Measurements from ENCODE around the gene MAL.

DNA sequence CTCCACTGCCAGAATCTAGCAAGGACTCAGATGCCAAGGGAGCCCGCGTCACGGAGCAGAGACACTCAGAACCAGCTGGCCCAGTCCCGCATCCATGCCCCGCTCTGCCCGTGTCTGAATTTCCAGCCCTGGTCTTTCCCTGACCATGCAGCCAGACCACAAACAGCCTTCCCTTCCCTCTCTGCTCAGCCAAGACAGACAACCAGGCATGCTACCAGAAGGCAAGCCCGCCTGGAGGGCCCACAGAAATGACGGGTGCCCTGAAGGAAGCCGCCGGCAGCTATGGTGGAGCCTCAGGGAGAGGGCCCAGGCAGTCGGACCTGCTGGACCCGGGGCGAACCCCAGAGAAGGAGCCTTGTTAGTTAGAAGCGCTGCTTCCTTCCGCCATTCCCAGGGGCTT lies 45.1 kb upstream of the MAL start:
- no peak for TF ChIP-seq POLR2A (IDR thresholded peaks at IDR 0.05)
- TF ChIP-seq, protein P1, sequence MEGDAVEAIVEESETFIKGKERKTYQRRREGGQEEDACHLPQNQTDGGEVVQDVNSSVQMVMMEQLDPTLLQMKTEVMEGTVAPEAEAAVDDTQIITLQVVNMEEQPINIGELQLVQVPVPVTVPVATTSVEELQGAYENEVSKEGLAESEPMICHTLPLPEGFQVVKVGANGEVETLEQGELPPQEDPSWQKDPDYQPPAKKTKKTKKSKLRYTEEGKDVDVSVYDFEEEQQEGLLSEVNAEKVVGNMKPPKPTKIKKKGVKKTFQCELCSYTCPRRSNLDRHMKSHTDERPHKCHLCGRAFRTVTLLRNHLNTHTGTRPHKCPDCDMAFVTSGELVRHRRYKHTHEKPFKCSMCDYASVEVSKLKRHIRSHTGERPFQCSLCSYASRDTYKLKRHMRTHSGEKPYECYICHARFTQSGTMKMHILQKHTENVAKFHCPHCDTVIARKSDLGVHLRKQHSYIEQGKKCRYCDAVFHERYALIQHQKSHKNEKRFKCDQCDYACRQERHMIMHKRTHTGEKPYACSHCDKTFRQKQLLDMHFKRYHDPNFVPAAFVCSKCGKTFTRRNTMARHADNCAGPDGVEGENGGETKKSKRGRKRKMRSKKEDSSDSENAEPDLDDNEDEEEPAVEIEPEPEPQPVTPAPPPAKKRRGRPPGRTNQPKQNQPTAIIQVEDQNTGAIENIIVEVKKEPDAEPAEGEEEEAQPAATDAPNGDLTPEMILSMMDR (IDR thresholded peaks at IDR 0.05), result no peak

All from heart left ventricle (tissue), 13 donors.